ENCODE results near the gene ACAA2.

ACAA2 gene

GRCh38 chr18:49752095-49752457 lies 61.3 kb downstream of the ACAA2 start:
- Histone ChIP-seq H3K4me3 (ENCODE audit: low read depth, low read length) (no peak overlapping the region), H3K36me3 (ENCODE audit: control insufficient read depth, insufficient read depth, low read length) (no peaks in the 10 kb centered on the region), H3K4me1 (ENCODE audit: control insufficient read depth, insufficient read depth, low read length) (no peaks in the 10 kb centered on the region), H3K9me3 (ENCODE audit: control insufficient read depth, insufficient read depth, low read length) (no peaks in the 10 kb centered on the region), H3K9ac (ENCODE audit: low read depth, low read length) (no peak overlapping the region), H3K27ac (ENCODE audit: low read depth, low read length) (no peak overlapping the region), H3K27me3 (ENCODE audit: control insufficient read depth, insufficient read depth, low read length) (no peaks in the 10 kb centered on the region)

DNA sequence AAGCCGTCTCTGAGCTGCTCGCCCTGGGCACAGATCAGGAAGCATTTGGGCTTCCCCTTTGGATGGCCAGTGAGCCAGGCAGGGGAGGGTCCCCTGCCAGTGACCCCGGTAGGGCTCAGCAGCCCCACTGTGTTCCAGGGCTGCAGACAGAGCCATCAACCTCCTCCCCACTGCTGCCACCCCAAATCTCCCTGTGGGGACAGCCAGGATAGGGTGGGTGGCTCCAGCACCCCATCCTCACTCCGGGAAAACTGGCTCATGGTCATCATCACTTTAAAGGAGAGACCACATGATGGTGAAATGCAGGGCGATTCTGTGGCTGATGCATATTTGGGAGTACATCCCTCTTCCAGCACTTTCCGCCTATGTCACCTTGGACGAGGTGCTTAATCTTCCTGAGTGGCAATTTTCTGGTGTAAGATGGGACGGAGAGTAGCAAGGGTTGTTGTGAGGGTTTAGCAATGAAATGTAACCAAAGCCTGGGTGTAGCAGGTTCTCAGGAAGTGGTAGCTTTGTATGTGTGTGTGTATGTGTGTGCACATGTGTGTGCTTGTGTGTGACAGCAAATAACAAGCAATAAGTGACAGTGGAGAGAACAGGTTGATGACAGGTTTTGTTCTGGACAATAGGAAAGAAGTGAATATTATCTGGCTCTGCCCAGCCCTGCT lies 61.8 kb downstream of the ACAA2 start:
- Histone ChIP-seq H3K9ac (ENCODE audit: low read depth, low read length) (no peak overlapping the region), H3K27ac (ENCODE audit: low read depth, low read length) (no peak overlapping the region), H3K9me3 (ENCODE audit: control insufficient read depth, insufficient read depth, low read length) (no peaks in the 10 kb centered on the region), H3K4me3 (ENCODE audit: low read depth, low read length) (no peak overlapping the region), H3K27me3 (ENCODE audit: control insufficient read depth, insufficient read depth, low read length) (no peaks in the 10 kb centered on the region), H3K4me1 (ENCODE audit: control insufficient read depth, insufficient read depth, low read length) (no peaks in the 10 kb centered on the region), H3K36me3 (ENCODE audit: control insufficient read depth, insufficient read depth, low read length) (no peaks in the 10 kb centered on the region)

GRCh38 chr18:49749563-49749962 lies 63.8 kb downstream of the ACAA2 start:
- no peaks in the 10 kb centered on the region for H3K9me3 ChIP-seq (ENCODE audit: control insufficient read depth, insufficient read depth, low read length)
- no peaks in the 10 kb centered on the region for H3K36me3 ChIP-seq (ENCODE audit: control insufficient read depth, insufficient read depth, low read length)
- no peak overlapping the region for H3K9ac ChIP-seq (ENCODE audit: low read depth, low read length)
- H3K27me3 ChIP-seq (ENCODE audit: control insufficient read depth, insufficient read depth, low read length), result no peaks in the 10 kb centered on the region
- no peak overlapping the region for H3K27ac ChIP-seq (ENCODE audit: low read depth, low read length)
- H3K4me3 ChIP-seq (ENCODE audit: low read depth, low read length), result no peak overlapping the region
- no peaks in the 10 kb centered on the region for H3K4me1 ChIP-seq (ENCODE audit: control insufficient read depth, insufficient read depth, low read length)

DNA sequence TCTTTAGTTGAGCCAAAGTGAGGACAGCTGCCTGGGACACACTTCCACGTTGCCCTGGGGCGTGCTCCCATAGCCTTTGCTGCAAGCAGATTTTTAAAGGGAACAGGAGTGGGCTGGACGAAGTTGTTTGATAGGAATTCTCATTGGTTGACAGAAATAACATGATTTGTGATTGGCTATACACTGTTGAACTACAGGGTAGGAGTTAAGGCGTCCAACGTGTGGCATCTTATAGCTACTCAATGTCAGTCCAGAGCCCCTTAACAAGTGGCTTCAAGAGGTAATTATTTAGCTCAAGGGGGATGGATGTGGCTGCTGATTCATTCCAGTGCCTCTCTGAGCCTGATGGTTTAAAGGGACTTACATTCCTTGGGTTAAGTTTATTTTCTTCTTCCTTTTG lies 65.5 kb downstream of the ACAA2 start:
- no peaks in the 10 kb centered on the region for H3K36me3 ChIP-seq (ENCODE audit: control insufficient read depth, insufficient read depth, low read length)
- H3K4me1 ChIP-seq (ENCODE audit: control insufficient read depth, insufficient read depth, low read length), result no peaks in the 10 kb centered on the region

DNA sequence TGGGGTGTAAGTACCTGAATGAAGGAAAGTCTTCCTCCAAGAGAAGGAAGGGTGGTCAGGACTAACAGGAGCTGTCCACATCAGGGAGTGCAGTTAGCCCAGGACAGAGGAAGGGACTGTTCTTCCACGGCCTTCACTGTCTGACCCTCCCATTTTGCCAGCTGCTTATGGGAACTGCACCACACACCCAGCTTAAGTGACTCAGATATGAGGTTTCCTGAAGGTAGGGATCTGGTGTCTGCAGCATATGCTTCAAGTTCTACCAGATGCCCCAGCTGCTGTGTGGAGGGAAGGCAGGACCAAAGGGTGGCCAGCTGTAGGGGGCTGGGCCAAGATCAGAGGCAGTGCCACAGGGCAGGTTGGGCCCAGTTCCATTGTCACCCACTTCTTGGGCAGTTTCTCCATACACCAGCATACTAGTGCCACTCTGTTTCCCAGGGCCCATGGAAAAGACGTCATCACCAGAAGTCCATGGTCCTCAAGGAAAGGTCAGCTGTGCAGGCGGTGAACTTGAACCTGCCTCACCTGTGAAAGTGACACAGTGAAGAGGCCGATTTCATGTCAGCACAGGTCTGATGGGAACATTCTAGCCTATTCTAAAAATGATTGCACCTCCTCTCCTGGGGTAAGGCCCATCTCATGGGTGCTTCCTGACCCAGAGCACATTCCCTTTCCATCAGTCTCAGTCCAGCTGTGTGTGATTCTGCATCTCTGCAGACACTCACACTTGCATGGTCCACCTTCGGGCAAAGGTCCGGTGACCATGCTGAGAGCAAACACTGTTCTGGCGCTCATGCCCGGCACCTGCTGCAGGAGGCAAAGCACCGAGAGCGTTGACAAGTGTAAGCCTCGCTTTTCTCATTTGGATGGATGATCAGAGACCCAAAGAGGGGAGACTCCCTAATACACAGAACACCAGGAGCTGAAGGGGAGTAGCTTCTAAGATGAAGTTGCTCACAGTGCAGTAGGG lies 68.0 kb downstream of the ACAA2 start:
- no peak overlapping the region for H3K27ac ChIP-seq (ENCODE audit: low read depth, low read length)
- no peaks in the 10 kb centered on the region for H3K9me3 ChIP-seq (ENCODE audit: control insufficient read depth, insufficient read depth, low read length)

More for the DNA sequence above, 65.5 kb downstream of the ACAA2 start:
- Histone ChIP-seq H3K4me3 (ENCODE audit: low read depth, low read length) (no peak overlapping the region), H3K27me3 (ENCODE audit: control insufficient read depth, insufficient read depth, low read length) (no peaks in the 10 kb centered on the region), H3K9me3 (ENCODE audit: control insufficient read depth, insufficient read depth, low read length) (no peaks in the 10 kb centered on the region), H3K27ac (ENCODE audit: low read depth, low read length) (no peak overlapping the region), H3K9ac (ENCODE audit: low read depth, low read length) (no peak overlapping the region)

DNA sequence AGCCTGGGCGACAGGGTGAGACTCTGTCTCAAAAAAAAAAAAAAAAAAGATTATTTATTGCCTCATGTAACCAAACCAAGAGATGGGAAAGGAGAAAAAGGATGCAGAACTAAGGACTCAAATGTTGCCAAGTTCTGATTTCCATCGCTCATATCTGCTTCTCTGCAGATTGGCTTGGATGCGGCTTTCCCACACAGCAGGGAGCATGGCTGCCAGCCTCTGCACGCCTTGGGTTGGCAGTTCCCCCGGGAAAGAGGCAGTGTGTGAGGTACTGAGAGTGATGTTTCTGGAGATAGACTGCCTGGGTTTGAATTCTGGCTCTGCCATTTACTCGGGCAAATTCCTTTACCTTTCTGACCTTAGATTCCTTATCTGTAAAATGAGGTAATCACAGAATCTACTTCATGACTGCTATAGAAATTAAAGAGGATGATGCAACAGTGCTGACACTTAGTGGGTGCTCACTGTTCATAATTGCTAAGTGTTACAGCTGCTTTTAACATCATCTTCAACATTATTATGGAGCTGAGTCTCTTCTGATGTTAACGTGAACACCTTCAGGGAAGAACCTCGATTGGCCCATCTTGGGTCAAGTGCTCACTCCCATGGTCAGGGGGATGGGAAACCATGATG lies 68.8 kb downstream of the ACAA2 start:
- Histone ChIP-seq H3K9me3 (ENCODE audit: control insufficient read depth, insufficient read depth, low read length) (no peaks in the 10 kb centered on the region), H3K4me3 (ENCODE audit: low read depth, low read length) (no peak overlapping the region), H3K9ac (ENCODE audit: low read depth, low read length) (no peak overlapping the region), H3K27me3 (ENCODE audit: control insufficient read depth, insufficient read depth, low read length) (no peaks in the 10 kb centered on the region), H3K36me3 (ENCODE audit: control insufficient read depth, insufficient read depth, low read length) (no peaks in the 10 kb centered on the region), H3K27ac (ENCODE audit: low read depth, low read length) (no peak overlapping the region), H3K4me1 (ENCODE audit: control insufficient read depth, insufficient read depth, low read length) (no peaks in the 10 kb centered on the region)

More for the DNA sequence above, 68.0 kb downstream of the ACAA2 start:
- no peaks in the 10 kb centered on the region for H3K4me1 ChIP-seq (ENCODE audit: control insufficient read depth, insufficient read depth, low read length)
- no peaks in the 10 kb centered on the region for H3K36me3 ChIP-seq (ENCODE audit: control insufficient read depth, insufficient read depth, low read length)
- no peak overlapping the region for H3K4me3 ChIP-seq (ENCODE audit: low read depth, low read length)
- H3K9ac ChIP-seq (ENCODE audit: low read depth, low read length), result no peak overlapping the region
- H3K27me3 ChIP-seq (ENCODE audit: control insufficient read depth, insufficient read depth, low read length), result no peaks in the 10 kb centered on the region

GRCh38 chr18:49743117-49743567 lies 70.2 kb downstream of the ACAA2 start:
- Histone ChIP-seq H3K27ac (ENCODE audit: low read depth, low read length) (no peak overlapping the region), H3K9ac (ENCODE audit: low read depth, low read length) (no peak overlapping the region), H3K9me3 (ENCODE audit: control insufficient read depth, insufficient read depth, low read length) (no peaks in the 10 kb centered on the region), H3K27me3 (ENCODE audit: control insufficient read depth, insufficient read depth, low read length) (no peaks in the 10 kb centered on the region), H3K4me1 (ENCODE audit: control insufficient read depth, insufficient read depth, low read length) (no peaks in the 10 kb centered on the region), H3K36me3 (ENCODE audit: control insufficient read depth, insufficient read depth, low read length) (no peaks in the 10 kb centered on the region), H3K4me3 (ENCODE audit: low read depth, low read length) (no peak overlapping the region)

DNA sequence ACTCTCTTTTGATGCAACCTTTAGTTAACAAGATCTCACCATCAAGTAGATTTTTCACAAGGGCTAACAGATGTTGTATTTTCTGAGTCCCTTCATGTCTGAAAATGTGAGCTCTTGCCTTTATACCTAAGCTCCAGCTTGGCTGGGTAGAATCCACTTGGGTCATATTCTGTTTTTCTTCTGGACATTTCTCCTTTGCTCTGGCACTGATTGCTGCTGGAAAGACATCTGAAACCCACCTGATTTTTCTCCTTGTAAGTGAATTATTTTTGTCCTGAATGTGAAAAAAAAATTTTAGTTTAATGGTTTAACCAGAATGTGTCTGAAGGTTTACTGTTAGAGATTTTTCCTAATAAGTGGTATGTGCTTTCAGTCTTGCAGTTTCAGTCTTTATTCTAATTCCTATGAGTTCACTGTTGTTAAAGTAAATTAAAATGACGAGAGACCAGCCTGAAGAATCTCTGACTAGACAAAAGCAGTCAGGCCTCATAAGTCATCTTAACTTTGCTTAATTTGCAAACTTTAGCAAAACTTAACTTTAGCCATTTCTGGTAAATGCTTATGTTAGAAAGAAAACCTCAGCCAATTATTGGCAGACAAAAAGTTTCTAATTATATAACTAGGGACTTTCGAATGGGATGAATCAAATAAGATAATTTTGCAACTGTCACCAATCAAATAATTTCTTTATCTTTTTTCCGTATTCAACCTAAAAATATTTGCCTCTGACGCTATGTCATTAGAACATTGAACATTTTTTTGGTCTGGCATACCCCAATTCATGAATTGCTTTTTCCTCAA lies 70.8 kb downstream of the ACAA2 start:
- H3K9me3 ChIP-seq (ENCODE audit: control insufficient read depth, insufficient read depth, low read length), result no peaks in the 10 kb centered on the region
- H3K36me3 ChIP-seq (ENCODE audit: control insufficient read depth, insufficient read depth, low read length), result no peaks in the 10 kb centered on the region
- no peak overlapping the region for H3K9ac ChIP-seq (ENCODE audit: low read depth, low read length)
- no peaks in the 10 kb centered on the region for H3K4me1 ChIP-seq (ENCODE audit: control insufficient read depth, insufficient read depth, low read length)
- H3K4me3 ChIP-seq (ENCODE audit: low read depth, low read length), result no peak overlapping the region
- H3K27me3 ChIP-seq (ENCODE audit: control insufficient read depth, insufficient read depth, low read length), result no peaks in the 10 kb centered on the region
- no peak overlapping the region for H3K27ac ChIP-seq (ENCODE audit: low read depth, low read length)

- H3K27me3 ChIP-seq (ENCODE audit: control insufficient read depth, insufficient read depth, low read length), result no peaks in the 10 kb centered on the region
- no peak overlapping the region for H3K9ac ChIP-seq (ENCODE audit: low read depth, low read length)
- no peak overlapping the region for H3K4me3 ChIP-seq (ENCODE audit: low read depth, low read length)
- no peak overlapping the region for H3K27ac ChIP-seq (ENCODE audit: low read depth, low read length)
- no peaks in the 10 kb centered on the region for H3K9me3 ChIP-seq (ENCODE audit: control insufficient read depth, insufficient read depth, low read length)
- no peaks in the 10 kb centered on the region for H3K36me3 ChIP-seq (ENCODE audit: control insufficient read depth, insufficient read depth, low read length)
- H3K4me1 ChIP-seq (ENCODE audit: control insufficient read depth, insufficient read depth, low read length), result no peaks in the 10 kb centered on the region
These were observed 74.1 kb downstream of the ACAA2 start for GRCh38 chr18:49739275-49739674.

GRCh38 chr18:49738721-49739120 lies 74.6 kb downstream of the ACAA2 start:
- H3K4me1 ChIP-seq (ENCODE audit: control insufficient read depth, insufficient read depth, low read length), result no peaks in the 10 kb centered on the region

More at GRCh38 chr18:49738721-49739120, 74.6 kb downstream of the ACAA2 start:
- Histone ChIP-seq H3K27ac (ENCODE audit: low read depth, low read length) (no peak overlapping the region), H3K27me3 (ENCODE audit: control insufficient read depth, insufficient read depth, low read length) (no peaks in the 10 kb centered on the region), H3K36me3 (ENCODE audit: control insufficient read depth, insufficient read depth, low read length) (no peaks in the 10 kb centered on the region), H3K4me3 (ENCODE audit: low read depth, low read length) (no peak overlapping the region), H3K9me3 (ENCODE audit: control insufficient read depth, insufficient read depth, low read length) (no peaks in the 10 kb centered on the region), H3K9ac (ENCODE audit: low read depth, low read length) (no peak overlapping the region)
